DOHH2 (cell line): ENCODE measurements around the gene AKAP7.

Source experiments
- H3F3A ChIP-seq: fragments of 200-600 bp; sonication (generic), shearing (Covaris generic); 2 replicates; pipeline ENCODE4 v1.6.0; 2016; ENCODE audit warnings: antibody characterized with exemption, mild to moderate bottlenecking; ENCODE audit not compliant: control insufficient read depth, insufficient read depth
- H3K27ac ChIP-seq: fragments of 200-600 bp; sonication (generic); 2 replicates; pipeline ENCODE4 v1.5.1; 2014; ENCODE audit warnings: low read depth, mild to moderate bottlenecking, low read length, moderate library complexity
- H3K27me3 ChIP-seq: fragments of 200-600 bp; sonication (generic); 2 replicates; pipeline ENCODE4 v1.6.1; 2014; ENCODE audit warnings: mild to moderate bottlenecking, low read length, mixed read lengths; ENCODE audit not compliant: control insufficient read depth
- H3K36me3 ChIP-seq: fragments of 200-600 bp; sonication (generic); 2 replicates; pipeline ENCODE4 v1.6.1; 2014; ENCODE audit warnings: mild to moderate bottlenecking, low read length, moderate library complexity, mixed read lengths; ENCODE audit not compliant: control insufficient read depth
- H3K4me1 ChIP-seq: fragments of 200-600 bp; sonication (generic); 2 replicates; pipeline ENCODE4 v1.6.1; 2014; ENCODE audit warnings: mild to moderate bottlenecking, low read length, mixed read lengths; ENCODE audit not compliant: control insufficient read depth
- H3K4me2 ChIP-seq: fragments of 200-600 bp; sonication (generic); 2 replicates; pipeline ENCODE4 v1.6.0; 2014; ENCODE audit warnings: mild to moderate bottlenecking, low read length, moderate library complexity
- H3K4me3 ChIP-seq: fragments of 200-600 bp; sonication (generic); 2 replicates; pipeline ENCODE4 v1.5.1; 2014; ENCODE audit warnings: mild to moderate bottlenecking, low read length, mixed read lengths
- H3K79me2 ChIP-seq: fragments of 200-600 bp; sonication (generic); 2 replicates; pipeline ENCODE4 v1.6.1; 2014; ENCODE audit warnings: mild to moderate bottlenecking, low read length, mixed read lengths; ENCODE audit not compliant: control insufficient read depth
- H3K9me2 ChIP-seq: fragments of 200-600 bp; sonication (generic); replicated peaks from 2 replicates; pipeline ENCODE4 v1.6.1; 2014; ENCODE audit warnings: mild to moderate bottlenecking, low read length, mixed read lengths; ENCODE audit not compliant: control insufficient read depth
- H3K9me3 ChIP-seq: fragments of 200-600 bp; sonication (generic); 2 replicates; pipeline ENCODE4 v1.6.1; 2014; ENCODE audit warnings: antibody characterized with exemption, low read length, mixed read lengths; ENCODE audit not compliant: control insufficient read depth, insufficient read depth
- H4K20me1 ChIP-seq: fragments of 200-600 bp; sonication (generic); 2 replicates; pipeline ENCODE4 v1.6.0; 2014; ENCODE audit warnings: low read depth, mild to moderate bottlenecking, antibody characterized with exemption, low read length, moderate library complexity; ENCODE audit not compliant: control insufficient read depth, insufficient read depth
- CTCF ChIP-seq: fragments of 200-600 bp; sonication (generic); IDR thresholded peaks from one replicate; pipeline ENCODE4 v1.5.1; 2014; ENCODE audit warnings: antibody characterized with exemption, mild to moderate bottlenecking, low read depth, low read length; ENCODE audit not compliant: poor library complexity, severe bottlenecking
- EZH2phosphoT487 ChIP-seq: fragments of 200-600 bp; sonication (generic); IDR thresholded peaks from 2 replicates; pipeline ENCODE4 v1.6.1; 2017; ENCODE audit warnings: borderline replicate concordance, mild to moderate bottlenecking, antibody characterized with exemption, low read length, moderate library complexity, mixed read lengths

Gene AKAP7

GRCh38 chr6:131269565-131270391 is 134.5 kb downstream of the AKAP7 start:
- TF ChIP-seq EZH2phosphoT487 (no peak), CTCF (no peak)

GRCh38 chr6:131270534-131270933 is 135.3 kb downstream of the AKAP7 start:
- Histone ChIP-seq H3K9me2 (no peaks in the 10 kb centered on the region), H4K20me1 (no peaks in the 10 kb centered on the region), H3K4me1 (no peaks in the 10 kb centered on the region), H3K4me2 (no peak overlapping the region), H3K36me3 (no peaks in the 10 kb centered on the region), H3K79me2 (no peaks in the 10 kb centered on the region), H3K4me3 (no peak overlapping the region), H3K9me3 (no peaks in the 10 kb centered on the region), H3K27ac (no peak overlapping the region), H3F3A (no peaks in the 10 kb centered on the region), H3K27me3 (no peaks in the 10 kb centered on the region)
- no peak for TF ChIP-seq CTCF
- TF ChIP-seq EZH2phosphoT487 = no peak

More at GRCh38 chr6:131269565-131270391, 134.5 kb downstream of the AKAP7 start:
- Histone ChIP-seq H3K4me2 (no peak overlapping the region), H4K20me1 (no peaks in the 10 kb centered on the region), H3K4me3 (no peak overlapping the region), H3K4me1 (no peaks in the 10 kb centered on the region), H3K79me2 (no peaks in the 10 kb centered on the region), H3F3A (no peaks in the 10 kb centered on the region), H3K27ac (no peak overlapping the region), H3K27me3 (no peaks in the 10 kb centered on the region), H3K36me3 (no peaks in the 10 kb centered on the region), H3K9me3 (no peaks in the 10 kb centered on the region), H3K9me2 (no peaks in the 10 kb centered on the region)

- no peaks in the 10 kb centered on the region for H3F3A ChIP-seq
- H3K9me3 ChIP-seq = no peaks in the 10 kb centered on the region
- H3K27ac ChIP-seq = no peak overlapping the region
- H3K4me1 ChIP-seq = no peaks in the 10 kb centered on the region
- no peak overlapping the region for H3K4me3 ChIP-seq
- no peaks in the 10 kb centered on the region for H3K27me3 ChIP-seq
- H3K9me2 ChIP-seq = no peaks in the 10 kb centered on the region
- no peak overlapping the region for H3K4me2 ChIP-seq
- H3K79me2 ChIP-seq = no peaks in the 10 kb centered on the region
- no peaks in the 10 kb centered on the region for H4K20me1 ChIP-seq
- H3K36me3 ChIP-seq = no peaks in the 10 kb centered on the region
- TF ChIP-seq EZH2phosphoT487 (no peak), CTCF (no peak)
Measured at GRCh38 chr6:131275273-131275672, 140.0 kb downstream of the AKAP7 start.
